Hepatocyte (in vitro differentiated cells): ENCODE measurements around the gene PDYN. TPM values are rescaled to one million over a fixed set of nuclear protein-coding genes. Genes with fewer than 3 reads are reported as not detected.

Experiments
- DNase-seq: peaks from one replicate; pipeline ENCODE4 v3.0.0-alpha.2; 2016; ENCODE audit warnings: low spot score
- H2AFZ ChIP-seq: fragments of 200-600 bp; sonication (generic); 2 replicates; pipeline ENCODE4 v1.6.0; 2016; ENCODE audit warnings: antibody characterized with exemption, mild to moderate bottlenecking
- H3K27ac ChIP-seq: fragments of 200-600 bp; sonication (generic); 2 replicates; pipeline ENCODE4 v1.5.1; 2016; ENCODE audit warnings: mild to moderate bottlenecking
- H3K27me3 ChIP-seq: fragments of 200-600 bp; sonication (generic); 2 replicates; pipeline ENCODE4 v1.6.1; 2016
- H3K36me3 ChIP-seq: fragments of 200-600 bp; sonication (generic); replicated peaks from 2 replicates; pipeline ENCODE4 v1.5.1; 2016; ENCODE audit warnings: low read depth; ENCODE audit not compliant: insufficient read depth
- H3K4me1 ChIP-seq: fragments of 200-600 bp; sonication (generic); 2 replicates; pipeline ENCODE4 v1.5.1; 2016; ENCODE audit warnings: mild to moderate bottlenecking, moderate library complexity; ENCODE audit not compliant: insufficient read depth
- H3K4me2 ChIP-seq: fragments of 200-600 bp; sonication (generic); 2 replicates; pipeline ENCODE4 v1.6.0; 2016
- H3K4me3 ChIP-seq: fragments of 200-600 bp; sonication (generic); 2 replicates; pipeline ENCODE4 v1.5.1; 2016; ENCODE audit warnings: mild to moderate bottlenecking
- H3K79me2 ChIP-seq: fragments of 200-600 bp; sonication (generic); 2 replicates; pipeline ENCODE4 v1.6.0; 2017; ENCODE audit warnings: mild to moderate bottlenecking
- H3K9me2 ChIP-seq: fragments of 200-600 bp; sonication (generic); replicated peaks from 2 replicates; pipeline ENCODE4 v1.6.0; 2017; ENCODE audit warnings: mild to moderate bottlenecking; ENCODE audit not compliant: insufficient read depth
- H3K9me3 ChIP-seq: fragments of 200-600 bp; sonication (generic); 2 replicates; pipeline ENCODE4 v1.5.1; 2016; ENCODE audit warnings: low read depth, mild to moderate bottlenecking
- H4K20me1 ChIP-seq: fragments of 200-600 bp; sonication (generic); 2 replicates; pipeline ENCODE4 v1.6.0; 2016; ENCODE audit warnings: mild to moderate bottlenecking; ENCODE audit not compliant: insufficient read depth, poor library complexity, severe bottlenecking
- EZH2 ChIP-seq: fragments of 200-600 bp; sonication (generic); IDR thresholded peaks from 2 replicates; pipeline ENCODE4 v1.6.1; 2016; ENCODE audit warnings: antibody characterized with exemption, mild to moderate bottlenecking, borderline replicate concordance
- EZH2phosphoT487 ChIP-seq: fragments of 200-600 bp; sonication (generic); IDR thresholded peaks from one replicate; pipeline ENCODE4 v1.6.1; 2018; ENCODE audit warnings: antibody characterized with exemption, mild to moderate bottlenecking, low read depth, moderate library complexity; ENCODE audit not compliant: unreplicated experiment, severe bottlenecking
- WGBS: methylation state at CpG from one replicate; pipeline ENCODE4 v1.1.6; 2016; ENCODE audit warnings: low lambda C conversion rate; ENCODE audit errors: missing lambda C conversion rate; 5-methylcytosine and 5-hydroxymethylcytosine counted together
- polyA plus RNA-seq: library from polyadenylated mRNA; unstranded; fragments of >200 nt; fragmentation: Nextera tagmentation; extraction: Ambion mirVana; gene quantifications from 2 replicates; pipeline ENCODE4 v1.2.1, GENCODE V29; 2016
- total RNA-seq: library from RNA; depleted of rRNA; stranded (reverse); fragments of >200 nt; gene quantifications from 2 replicates; pipeline ENCODE4 v1.2.3, GENCODE V29; 2014
- TF ChIP-seq, protein P1 (sequence below): fragments of 200-600 bp; sonication (generic); IDR thresholded peaks from 2 replicates; pipeline ENCODE4 v1.5.1; 2016; ENCODE audit warnings: antibody characterized with exemption, mild to moderate bottlenecking; ENCODE audit not compliant: poor library complexity

The PDYN gene
- total and polyA plus RNA-seq, 2 experiments from 2014 or later = not detected

DNA sequence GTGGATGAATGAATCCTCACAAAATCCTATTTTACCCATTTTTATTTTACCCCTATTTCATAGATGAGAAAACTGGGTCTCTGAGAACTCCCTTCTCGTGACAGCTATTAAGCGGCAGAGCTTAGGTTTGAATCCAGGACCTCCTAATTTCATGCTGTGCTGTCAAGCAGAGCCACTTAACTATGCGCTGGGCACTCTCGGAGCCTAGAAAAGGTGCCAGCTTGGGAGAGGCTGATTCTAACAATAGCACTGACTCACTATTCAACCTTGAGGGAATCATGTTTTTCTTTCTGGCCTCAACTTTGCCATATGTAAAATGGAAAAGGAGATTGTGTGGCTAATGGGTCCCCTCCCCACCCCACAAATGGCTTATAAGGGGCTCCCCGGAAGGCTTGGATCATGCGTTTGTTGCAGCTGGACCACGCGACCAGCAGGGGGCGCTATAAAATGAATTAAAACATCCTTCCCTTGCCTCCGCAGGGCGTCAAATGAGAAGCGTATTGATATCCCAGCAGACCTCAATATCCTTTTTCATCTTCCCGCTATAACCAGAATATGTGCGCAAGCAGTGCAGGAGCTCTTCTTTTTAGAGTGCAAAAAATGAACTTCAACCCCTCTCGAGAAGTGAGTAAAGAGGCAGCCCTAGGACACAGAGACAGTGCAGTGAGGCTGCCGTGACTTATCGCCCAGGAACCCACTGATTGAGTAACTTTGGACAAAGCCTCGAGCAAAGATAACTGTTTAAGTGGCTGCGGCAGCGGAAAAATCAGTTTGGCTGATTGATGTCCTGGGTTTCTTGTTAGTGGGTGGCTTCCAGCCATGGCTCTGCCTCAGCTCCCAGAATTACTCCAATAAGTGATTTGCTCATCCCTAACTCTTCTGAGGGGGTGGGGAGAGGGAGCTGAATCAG, 12.8 kb upstream of the PDYN start:
- H4K20me1 ChIP-seq = no peaks in the 10 kb centered on the region
- WGBS = 25% methylated on average over 20 of the region's 20 CpGs
- H3K4me1 ChIP-seq = no peaks in the 10 kb centered on the region
- TF ChIP-seq EZH2 = no peak
- TF ChIP-seq EZH2phosphoT487 = no peak
- TF ChIP-seq, protein P1, sequence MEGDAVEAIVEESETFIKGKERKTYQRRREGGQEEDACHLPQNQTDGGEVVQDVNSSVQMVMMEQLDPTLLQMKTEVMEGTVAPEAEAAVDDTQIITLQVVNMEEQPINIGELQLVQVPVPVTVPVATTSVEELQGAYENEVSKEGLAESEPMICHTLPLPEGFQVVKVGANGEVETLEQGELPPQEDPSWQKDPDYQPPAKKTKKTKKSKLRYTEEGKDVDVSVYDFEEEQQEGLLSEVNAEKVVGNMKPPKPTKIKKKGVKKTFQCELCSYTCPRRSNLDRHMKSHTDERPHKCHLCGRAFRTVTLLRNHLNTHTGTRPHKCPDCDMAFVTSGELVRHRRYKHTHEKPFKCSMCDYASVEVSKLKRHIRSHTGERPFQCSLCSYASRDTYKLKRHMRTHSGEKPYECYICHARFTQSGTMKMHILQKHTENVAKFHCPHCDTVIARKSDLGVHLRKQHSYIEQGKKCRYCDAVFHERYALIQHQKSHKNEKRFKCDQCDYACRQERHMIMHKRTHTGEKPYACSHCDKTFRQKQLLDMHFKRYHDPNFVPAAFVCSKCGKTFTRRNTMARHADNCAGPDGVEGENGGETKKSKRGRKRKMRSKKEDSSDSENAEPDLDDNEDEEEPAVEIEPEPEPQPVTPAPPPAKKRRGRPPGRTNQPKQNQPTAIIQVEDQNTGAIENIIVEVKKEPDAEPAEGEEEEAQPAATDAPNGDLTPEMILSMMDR = peak; percentile 67
- no peak overlapping the region for H3K4me2 ChIP-seq
- H3K27ac ChIP-seq = no peak overlapping the region
- H3K36me3 ChIP-seq = no peaks in the 10 kb centered on the region
- no peak overlapping the region for H2AFZ ChIP-seq
- no peak overlapping the region for H3K4me3 ChIP-seq
- DNase-seq = peak; percentile 40
- peaks cover 8% of the 10 kb centered on the region for H3K27me3 ChIP-seq
- no peaks in the 10 kb centered on the region for H3K9me3 ChIP-seq
- no peaks in the 10 kb centered on the region for H3K9me2 ChIP-seq
- no peaks in the 10 kb centered on the region for H3K79me2 ChIP-seq

DNA sequence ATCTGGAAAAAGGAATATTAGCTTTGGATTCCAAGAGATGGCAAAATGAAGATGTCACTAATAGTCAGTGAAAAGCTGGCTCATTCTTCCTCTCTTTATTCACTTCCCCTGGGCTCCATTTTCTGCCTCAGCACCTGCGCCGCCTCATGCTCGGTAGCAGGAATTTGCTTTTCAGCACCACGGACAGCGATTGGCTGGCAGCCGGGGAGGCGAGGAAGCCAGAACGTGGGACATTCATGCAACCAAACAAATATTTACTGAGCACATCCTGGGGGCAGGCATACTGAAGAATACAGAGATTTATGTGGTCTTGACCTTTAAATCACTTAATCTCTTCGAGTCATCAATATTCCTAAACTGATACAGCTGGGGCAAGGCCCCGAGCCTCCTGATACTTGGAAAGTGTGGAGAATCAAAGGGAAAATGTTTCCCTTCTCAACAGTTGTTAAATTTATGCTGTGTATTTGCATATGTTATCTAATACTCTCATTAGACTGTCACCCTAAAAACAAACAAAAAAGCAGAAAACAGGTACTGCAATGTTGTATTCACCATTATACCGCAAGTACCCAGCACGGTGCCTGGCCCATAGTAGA, 12.1 kb upstream of the PDYN start:
- Histone ChIP-seq H3K9me2 (no peaks in the 10 kb centered on the region), H3K4me3 (no peak overlapping the region), H4K20me1 (no peaks in the 10 kb centered on the region), H3K36me3 (no peaks in the 10 kb centered on the region), H3K4me2 (no peak overlapping the region), H3K4me1 (no peaks in the 10 kb centered on the region), H3K27me3 (peaks cover 4% of the 10 kb centered on the region), H3K79me2 (no peaks in the 10 kb centered on the region), H2AFZ (no peak overlapping the region), H3K9me3 (no peaks in the 10 kb centered on the region), H3K27ac (no peak overlapping the region)
- peak; percentile 87 for DNase-seq
- TF ChIP-seq EZH2 (no peak), EZH2phosphoT487 (no peak)
- TF ChIP-seq, protein P1 = no peak
- 14% methylated on average over 12 of the region's 12 CpGs for WGBS

DNA sequence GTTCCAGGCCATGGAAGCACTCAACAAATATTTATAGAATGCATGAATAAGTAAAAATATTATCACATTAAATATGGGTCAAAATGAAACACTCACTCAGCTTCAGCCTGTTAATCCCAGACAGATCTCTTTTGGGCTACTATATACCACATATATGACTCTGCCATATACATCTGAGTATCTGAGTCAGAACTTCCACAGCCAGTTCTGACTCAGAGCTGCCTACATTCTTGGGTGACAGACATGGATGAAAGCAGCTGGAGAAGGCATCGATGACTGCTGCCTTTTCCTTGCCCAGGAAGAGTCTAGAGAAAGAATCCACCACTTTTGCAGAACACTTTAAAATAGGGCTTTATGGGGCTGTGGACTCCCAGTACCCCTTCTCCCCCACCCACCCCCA, 11.5 kb upstream of the PDYN start:
- TF ChIP-seq EZH2 (no peak), EZH2phosphoT487 (no peak)
- TF ChIP-seq, protein P1 = no peak
- Histone ChIP-seq H4K20me1 (no peaks in the 10 kb centered on the region), H3K4me2 (no peak overlapping the region), H3K79me2 (no peaks in the 10 kb centered on the region), H3K4me3 (no peak overlapping the region), H3K27ac (no peak overlapping the region), H3K9me2 (no peaks in the 10 kb centered on the region), H3K9me3 (no peaks in the 10 kb centered on the region), H3K27me3 (peaks cover 3% of the 10 kb centered on the region), H3K4me1 (no peaks in the 10 kb centered on the region), H2AFZ (no peak overlapping the region), H3K36me3 (no peaks in the 10 kb centered on the region)
- no peak for DNase-seq
- WGBS = 100% methylated on average over 1 of the region's 1 CpG
